SIG-M5 treated with dmso at 0.1 percent for 504 hours (cell line): ENCODE measurements around the gene MAD2L1BP.
A peak's percentile ranks its signal among the peaks of the same experiment; 100 is the strongest.

ENCODE experiments used
- DNase-seq: peaks from one replicate; lab custom pipeline; 2025; ENCODE audit not compliant: unreplicated experiment; lab: John Stamatoyannopoulos, UW

Gene MAD2L1BP

GRCh38 chr6:43680308-43681200 is 44.9 kb downstream of the MAD2L1BP start:
- DNase-seq, result no peak

- no peak for DNase-seq
These were observed 45.7 kb downstream of the MAD2L1BP start for GRCh38 chr6:43681303-43681702.

- DNase-seq, result no peak
These were observed 47.2 kb downstream of the MAD2L1BP start for GRCh38 chr6:43682724-43683429.

- DNase-seq, result peak; percentile 45
These were observed 48.2 kb downstream of the MAD2L1BP start for GRCh38 chr6:43683708-43684455.

GRCh38 chr6:43687079-43687436 is 51.4 kb downstream of the MAD2L1BP start:
- no peak for DNase-seq

GRCh38 chr6:43687437-43688347 is 52.1 kb downstream of the MAD2L1BP start, which contains the start of gene MRPS18A:
Gene MRPS18A, minus strand, starts transcription at chr6:43687791. Its CDS starts 12 bp downstream, at chr6:43687779.
- peak; percentile 62 for DNase-seq

- DNase-seq, result no peak
These were observed 53.8 kb downstream of the MAD2L1BP start for GRCh38 chr6:43689421-43689820.
